Uterus (tissue), 2 donors: ENCODE results near the gene STPG4.

ENCODE experiments used
- CTCF ChIP-seq, 4 experiments: fragments of 200-600 bp in 2 of 4; fragments of 450-650 bp in 2 of 4; sonication (generic) in 2 of 4; IDR thresholded peaks; one replicate each; pipeline ENCODE4 v1.5.1; 2016 to 2019; ENCODE audit warnings: antibody characterized with exemption in 4 of 4, mild to moderate bottlenecking in 2 of 4, moderate library complexity in 1 of 4
- POLR2A ChIP-seq, 2 donors: fragments of 450-650 bp; IDR thresholded peaks; one replicate each; pipeline ENCODE4 v1.6.1; 2016; ENCODE audit warnings: antibody characterized with exemption in 2 of 2, mild to moderate bottlenecking in 1 of 2, moderate library complexity in 1 of 2

- TF ChIP-seq CTCF (IDR thresholded peaks at IDR 0.05) = no peak
- no peak for TF ChIP-seq POLR2A (IDR thresholded peaks at IDR 0.05)
Observed at GRCh38 chr2:47133046-47133445, 22.1 kb downstream of the STPG4 start.
